Kidney glomerular epithelial cell (primary cell): Measurements from ENCODE around the gene ANKS1B.
"Not testable (repeated sequence)": the region's sequence is repeated elsewhere in the genome, so short reads cannot be mapped to it uniquely, and the experiment has no call there.

Experiments used
- DNase-seq: peaks from one replicate; lab custom pipeline; 2025; lab: John Stamatoyannopoulos, UW

Gene ANKS1B

GRCh38 chr12:99861731-99862130, 123.0 kb downstream of the ANKS1B start:
- DNase-seq = no peak

DNA sequence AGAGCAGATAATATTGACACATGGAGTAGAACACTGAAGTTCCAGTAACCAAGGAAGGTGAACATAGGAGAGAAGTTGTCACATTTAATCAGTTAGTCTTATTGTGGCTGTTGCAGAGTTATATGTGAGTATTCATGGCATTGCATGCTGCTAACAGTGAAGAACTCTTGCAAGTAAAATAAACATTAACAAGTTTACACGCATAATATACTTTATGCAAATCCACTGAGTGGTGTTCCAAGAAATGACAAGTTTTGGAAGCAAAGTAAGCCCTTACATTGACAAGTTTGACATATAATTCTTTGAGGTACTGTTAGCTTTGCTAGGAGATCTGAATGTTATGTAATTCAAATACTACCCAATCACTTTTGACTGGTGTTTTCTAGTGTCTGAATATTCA, 125.6 kb downstream of the ANKS1B start:
- no peak for DNase-seq

DNA sequence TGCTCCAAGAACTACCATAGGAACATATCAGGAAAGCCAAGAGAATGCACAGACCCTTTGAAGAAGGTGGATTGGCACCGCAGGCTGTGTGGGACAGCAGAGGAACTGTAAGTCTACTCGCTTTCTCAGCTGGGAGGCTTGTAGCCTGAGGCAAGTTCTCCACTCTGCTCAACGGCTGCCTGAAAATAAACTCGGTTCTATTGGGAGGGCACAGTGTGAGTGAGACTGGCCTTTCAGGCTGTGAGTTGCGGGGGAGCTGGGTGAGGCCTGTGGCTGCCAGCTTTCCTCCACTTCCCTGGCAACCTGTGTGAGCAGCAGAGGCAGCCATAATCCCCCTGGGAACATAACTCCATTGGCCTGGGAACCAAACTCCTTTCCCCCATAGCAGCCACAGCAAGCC, 132.1 kb downstream of the ANKS1B start:
- DNase-seq = no peak

- DNase-seq = no peak
Observed at GRCh38 chr12:99847936-99848335, 136.8 kb downstream of the ANKS1B start.

DNA sequence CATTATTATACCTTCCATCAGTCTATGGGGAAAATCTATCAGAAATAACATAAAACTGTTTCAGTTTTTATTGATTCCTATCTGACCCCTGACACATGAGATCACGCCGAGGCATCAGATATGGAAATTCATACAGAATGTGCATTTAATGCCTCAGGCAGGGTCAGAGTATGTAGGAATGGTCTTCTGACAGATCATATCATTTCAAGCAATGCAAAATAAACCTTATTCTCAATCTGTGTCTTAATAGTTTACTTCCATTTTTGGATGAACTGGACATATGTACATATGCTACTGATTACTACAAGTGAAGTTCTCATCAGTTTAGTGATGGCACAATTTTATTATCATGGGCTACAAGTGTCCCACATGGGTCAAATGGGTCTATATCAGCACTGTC, 150.0 kb downstream of the ANKS1B start:
- no peak for DNase-seq

DNA sequence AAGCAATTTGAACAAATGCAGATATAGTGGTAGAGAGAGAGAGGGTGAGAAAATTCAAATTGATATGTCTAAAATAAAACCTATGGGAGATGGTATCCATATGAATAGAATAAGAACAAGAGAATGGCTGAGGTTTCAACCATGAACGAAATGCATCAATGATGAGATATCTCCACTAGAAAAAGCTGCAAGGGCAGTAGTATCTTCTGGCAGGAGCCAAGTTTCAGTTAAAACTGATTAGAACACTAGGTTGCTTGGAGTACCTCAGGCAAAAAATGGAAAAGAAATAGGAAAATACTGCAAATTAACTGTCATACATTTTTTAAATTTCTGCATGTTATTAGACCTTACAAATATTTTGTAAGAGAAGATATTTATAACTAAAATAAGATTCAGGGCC, 151.3 kb downstream of the ANKS1B start:
- no peak for DNase-seq

GRCh38 chr12:99824900-99825542, 159.7 kb downstream of the ANKS1B start:
- DNase-seq = no peak

DNA sequence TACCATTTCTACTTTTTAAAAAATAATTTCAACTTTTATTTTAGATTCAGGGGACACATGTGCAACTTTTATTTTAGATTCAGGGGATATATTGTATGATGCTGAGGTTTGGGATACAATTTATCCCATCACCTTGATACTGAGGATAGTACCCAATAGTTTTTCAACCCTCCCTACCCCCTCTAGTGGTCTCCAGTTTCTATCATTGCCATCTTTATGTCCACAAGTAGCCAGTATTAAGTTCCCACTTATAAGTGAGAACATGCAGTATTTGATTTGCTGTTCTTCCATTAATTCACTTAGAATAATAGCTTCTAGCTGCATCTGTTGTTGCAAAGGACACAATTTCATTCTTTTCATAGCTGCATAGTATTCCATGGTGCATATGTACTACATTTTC, 162.5 kb downstream of the ANKS1B start:
- DNase-seq = no peak

DNA sequence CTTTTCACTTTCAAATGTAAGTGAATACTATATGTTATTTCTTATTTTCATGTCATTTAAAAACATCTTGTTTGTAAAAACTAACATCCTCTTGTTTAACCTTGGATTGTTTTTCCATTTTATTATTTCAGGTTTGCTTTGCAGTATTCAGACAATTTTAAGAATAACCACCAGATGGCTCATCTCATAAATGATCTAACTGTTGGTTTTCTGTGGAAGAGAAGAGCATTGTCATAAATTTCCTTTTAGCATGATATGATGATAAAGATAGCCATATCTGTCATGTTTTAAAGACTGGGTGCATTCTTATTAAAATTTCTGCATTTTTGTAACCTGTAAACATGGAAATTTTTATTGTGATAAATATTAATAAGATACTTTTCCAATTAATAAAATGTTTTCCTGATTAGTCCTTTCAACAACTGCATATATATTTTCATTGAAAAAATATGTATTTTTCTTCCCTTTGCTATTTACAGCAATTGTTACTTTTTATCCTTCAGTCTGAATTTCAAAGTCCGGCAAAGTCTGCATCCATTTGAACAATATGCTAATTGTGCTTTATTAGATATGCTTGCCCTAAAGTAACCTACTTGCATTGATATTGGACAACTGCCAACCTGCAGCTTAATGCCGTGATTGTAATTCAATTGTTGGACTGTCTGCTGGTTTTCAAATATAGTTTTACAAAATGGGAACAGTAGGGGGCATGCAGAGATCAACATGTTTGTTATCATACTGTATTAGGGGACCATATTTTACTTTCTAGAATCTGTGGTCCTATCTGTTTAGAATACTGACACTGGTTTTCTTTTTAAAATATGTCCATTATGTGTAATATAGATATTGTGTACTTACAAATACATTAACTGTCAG, 173.8 kb downstream of the ANKS1B start:
- peak; percentile 27 for DNase-seq

DNA sequence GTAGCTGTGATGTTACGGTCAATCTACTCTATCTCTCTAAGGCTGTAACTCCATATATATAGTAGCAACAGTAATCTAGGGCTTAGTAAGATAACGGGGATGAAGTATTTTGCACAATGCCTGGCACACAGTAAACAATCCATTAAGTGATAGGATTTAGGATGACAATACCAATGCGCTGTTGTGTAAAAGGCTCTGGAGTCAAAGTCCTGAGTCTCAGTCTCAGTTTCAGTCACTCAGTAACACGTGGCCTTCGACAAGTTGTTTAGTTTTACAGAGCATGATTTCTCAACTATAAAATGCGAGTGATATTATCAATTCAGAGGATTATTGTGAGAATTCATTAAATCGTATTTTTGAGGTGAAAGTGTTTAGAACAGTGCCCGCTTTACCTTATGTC, 174.8 kb downstream of the ANKS1B start:
- DNase-seq = no peak

DNA sequence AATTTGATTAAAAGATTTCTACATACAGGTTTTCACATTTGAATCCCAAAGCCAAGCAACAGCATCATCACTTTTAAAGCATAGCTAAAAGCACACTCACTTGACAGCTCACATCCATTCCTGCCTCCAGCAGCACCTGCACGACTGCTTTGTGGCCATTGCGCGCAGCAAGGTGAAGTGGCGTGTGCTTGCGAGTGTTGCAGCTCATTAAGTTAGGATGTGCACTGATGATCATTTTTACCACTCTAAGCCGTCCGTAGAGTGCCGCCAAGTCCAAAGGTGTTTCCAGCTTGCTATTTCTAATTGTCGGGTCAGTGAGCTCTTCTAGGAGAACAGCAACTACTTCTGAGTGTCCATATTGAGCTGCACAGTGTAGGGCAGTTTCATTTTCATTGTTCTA, 178.4 kb downstream of the ANKS1B start:
- DNase-seq = no peak

DNA sequence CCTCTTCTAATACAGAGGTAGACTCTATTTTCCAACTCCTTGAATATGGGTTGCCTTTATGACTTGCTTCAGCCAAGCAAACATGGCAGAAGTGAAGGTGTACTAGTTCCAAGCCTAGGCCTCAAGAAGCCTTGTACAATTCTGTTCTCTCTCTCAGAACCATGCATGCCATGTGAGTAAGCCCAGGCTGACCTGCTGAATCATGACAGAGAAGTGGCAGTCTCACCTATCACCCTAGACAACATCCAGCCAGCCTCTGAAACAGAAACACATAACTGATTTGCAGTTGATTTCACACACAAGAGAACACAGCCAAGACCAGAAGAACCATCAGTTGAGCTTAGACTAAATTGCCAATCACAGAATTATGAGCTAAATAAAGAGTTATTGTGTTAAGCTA, 180.0 kb downstream of the ANKS1B start:
- peak; percentile 28 for DNase-seq

- DNase-seq = no peak
Observed at GRCh38 chr12:99800605-99801004, 184.1 kb downstream of the ANKS1B start.

DNA sequence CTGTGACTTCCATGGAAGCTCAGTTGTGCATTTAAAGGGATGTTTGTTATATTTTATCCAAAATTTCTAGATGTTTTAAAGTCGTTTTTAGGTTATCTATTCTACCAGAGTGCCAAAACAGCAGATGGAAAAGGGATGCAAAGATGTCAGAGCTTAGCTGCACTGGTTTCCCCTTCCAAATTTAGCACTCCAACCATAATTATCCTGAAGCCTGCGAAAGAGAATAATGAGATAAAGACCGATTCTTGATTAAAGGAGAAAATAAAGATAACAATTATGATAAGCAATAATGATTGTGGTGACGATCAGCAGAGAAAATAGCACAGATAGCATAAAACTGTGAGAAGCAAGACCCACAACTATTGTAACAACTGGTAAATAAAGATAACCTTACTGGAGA, 186.8 kb downstream of the ANKS1B start:
- DNase-seq = not testable (repeated sequence)

DNA sequence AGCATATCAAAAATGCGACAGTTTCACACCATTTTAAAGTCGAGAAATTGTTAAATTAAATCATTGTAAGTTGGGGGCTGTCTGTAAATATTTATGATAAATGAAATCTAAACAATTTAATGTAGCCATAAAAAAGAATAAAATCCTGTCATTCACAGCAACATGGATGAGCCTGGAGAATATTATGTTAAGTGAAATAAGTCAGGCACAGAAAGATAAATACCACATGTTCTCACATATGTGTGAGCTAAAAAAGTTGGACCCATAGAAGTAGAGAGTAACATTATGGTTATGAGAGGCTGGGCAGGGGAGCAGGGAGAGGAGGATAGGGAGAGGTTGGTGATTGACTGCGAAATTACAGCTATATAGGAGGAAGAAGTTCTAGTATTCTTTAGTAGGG, 201.3 kb downstream of the ANKS1B start:
- no peak for DNase-seq

GRCh38 chr12:99772274-99772673, 212.5 kb downstream of the ANKS1B start:
- DNase-seq = no peak

DNA sequence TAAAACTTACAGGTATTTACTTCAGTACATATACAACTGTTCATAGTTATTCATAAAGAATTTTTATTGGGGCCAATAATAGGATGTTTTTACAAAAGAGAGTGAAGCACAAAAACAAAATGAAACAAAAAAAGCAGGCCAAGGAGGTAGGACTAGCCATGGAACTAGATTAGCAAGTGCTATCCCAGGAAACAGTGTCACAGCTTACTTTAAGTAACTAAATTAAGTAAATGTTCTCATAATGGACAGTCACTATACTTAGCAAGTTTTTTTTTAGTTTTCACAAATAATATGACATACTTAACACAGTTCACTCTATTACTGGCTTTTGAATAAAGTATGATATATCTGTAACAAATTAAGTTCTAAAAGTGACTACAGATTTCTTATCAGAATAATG, 213.1 kb downstream of the ANKS1B start:
- DNase-seq = no peak

GRCh38 chr12:99769396-99769980, 215.2 kb downstream of the ANKS1B start:
- no peak for DNase-seq

DNA sequence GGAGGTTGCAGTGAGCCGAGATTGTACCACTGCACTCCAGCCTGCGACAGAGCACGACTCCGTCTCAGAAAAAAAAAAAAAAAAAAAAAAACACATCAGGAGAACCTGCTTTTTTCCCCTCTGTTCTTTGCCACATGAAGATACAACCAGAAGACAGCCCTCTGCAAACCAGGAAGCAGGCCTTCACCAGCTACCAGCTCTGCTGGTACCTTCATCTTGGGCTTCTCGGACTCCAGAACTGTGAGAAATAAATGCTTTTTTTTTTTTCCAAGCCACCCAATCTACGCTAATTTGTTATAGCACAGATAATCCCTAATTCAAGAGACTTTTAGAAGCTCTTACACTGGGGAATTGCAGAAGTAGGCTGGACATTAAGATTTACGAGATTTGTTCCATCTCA, 216.0 kb downstream of the ANKS1B start:
- DNase-seq = no peak

- DNase-seq = peak; percentile 59
Observed at GRCh38 chr12:99767809-99768208, 216.9 kb downstream of the ANKS1B start.

GRCh38 chr12:99766408-99766807, 218.3 kb downstream of the ANKS1B start:
- no peak for DNase-seq

- no peak for DNase-seq
Observed at GRCh38 chr12:99765469-99766114, 219.1 kb downstream of the ANKS1B start.

DNA sequence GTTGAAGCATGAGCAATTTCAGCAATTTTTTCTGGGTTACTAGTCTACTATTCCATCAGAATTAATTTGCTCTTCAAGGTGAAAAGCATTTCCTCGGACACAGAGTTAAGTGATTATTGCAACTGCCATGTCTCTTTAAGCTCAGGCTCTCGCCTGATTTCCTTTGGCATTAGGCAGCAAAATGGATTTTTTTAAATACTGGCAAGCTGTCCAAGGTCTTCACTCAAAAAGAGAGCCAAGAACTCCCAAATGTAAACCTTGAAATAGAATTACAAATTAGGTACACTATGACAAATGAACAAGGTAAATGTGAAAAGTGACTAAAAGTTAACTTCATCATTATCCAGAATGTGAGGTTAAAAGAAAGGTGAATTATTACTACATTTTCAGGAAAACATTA, 225.3 kb downstream of the ANKS1B start:
- no peak for DNase-seq
